Measurements from ENCODE around the gene MYDGF. TPM values are rescaled to one million over a fixed set of nuclear protein-coding genes. Genes with fewer than 3 reads are reported as not detected.

The MYDGF gene
- total RNA-seq, 2 donors from 2014 or later, result 43.2 to 53.7 TPM

DNA sequence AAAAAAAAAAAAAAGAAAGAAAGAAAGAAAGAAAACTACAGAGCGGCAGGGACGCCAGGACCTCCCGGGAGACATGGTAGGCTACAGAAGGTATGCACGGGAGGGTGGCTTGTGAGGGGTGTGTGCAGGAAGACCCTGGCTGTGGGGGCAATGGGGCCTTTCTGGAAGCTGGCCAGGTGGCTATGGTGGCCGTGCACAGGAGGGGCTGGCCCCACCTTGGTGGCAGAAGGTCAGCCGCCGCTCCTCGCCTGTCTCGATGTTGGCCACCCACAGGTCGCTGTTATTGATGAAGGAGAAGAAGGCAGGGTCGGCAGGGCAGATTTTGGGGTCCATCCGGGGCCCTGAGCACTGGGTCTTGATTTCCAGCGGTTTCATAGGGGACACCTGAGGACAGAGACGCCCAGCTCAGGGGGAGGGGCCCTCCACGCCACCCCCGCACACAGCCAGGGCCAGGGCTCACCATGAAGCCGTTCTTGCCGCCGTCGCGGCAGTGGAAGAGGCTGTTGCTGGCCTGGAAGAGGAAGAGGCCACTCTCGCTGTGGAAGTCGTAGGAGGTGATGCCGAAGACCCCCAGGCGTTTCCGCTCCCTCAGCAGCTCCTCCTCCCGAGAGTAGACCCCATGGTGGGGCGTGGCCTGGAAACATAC, 33.7 kb upstream of the MYDGF start:
- no peak for ATAC-seq
- no peak for DNase-seq
- intact Hi-C loops (cut with DNase I), result no loop called here

DNA sequence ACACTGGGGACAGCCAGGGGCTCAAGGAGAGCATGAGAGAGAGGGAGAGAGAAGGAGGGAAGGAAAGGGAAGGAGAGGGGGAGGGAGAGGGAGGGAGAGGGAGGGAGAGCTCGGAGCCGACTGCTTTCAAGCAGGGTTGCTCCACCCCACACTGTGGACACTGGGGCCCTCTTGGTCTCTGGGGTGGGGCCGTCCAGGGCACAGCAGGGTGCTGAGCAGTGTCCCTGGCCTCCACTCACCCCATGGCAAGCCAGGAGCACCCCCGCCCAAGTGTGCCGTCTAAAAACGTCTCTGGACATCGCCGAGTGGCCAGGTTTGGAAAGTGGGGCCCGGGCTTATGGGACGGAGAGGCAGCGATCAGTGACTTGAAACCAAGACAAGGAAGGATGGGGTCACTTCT, 32.6 kb upstream of the MYDGF start:
- intact Hi-C loops (cut with DNase I), result no loop called here
- no peak for DNase-seq
- no peak for ATAC-seq

DNA sequence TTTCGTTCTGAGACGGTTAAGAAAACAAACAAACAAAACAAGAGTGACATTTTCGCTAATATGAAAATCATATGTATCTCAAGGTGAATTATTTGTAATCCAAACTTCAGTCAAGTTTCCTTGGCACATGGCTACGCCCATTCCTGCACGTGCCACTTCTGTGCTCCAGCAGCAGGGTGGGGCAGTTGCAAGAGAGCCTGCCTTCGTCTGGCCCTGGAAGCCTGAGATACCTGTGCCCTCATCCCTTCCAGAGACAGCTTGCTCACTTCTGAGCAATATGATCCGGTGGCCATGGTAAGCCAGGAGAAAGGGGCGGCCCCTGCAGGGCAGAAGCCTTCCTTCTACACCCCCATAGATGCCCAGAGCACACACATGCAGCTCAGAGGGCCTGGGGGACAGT, 31.4 kb upstream of the MYDGF start:
- no peak for ATAC-seq
- DNase-seq, result no peak
- intact Hi-C loops (cut with DNase I), result no loop called here

DNA sequence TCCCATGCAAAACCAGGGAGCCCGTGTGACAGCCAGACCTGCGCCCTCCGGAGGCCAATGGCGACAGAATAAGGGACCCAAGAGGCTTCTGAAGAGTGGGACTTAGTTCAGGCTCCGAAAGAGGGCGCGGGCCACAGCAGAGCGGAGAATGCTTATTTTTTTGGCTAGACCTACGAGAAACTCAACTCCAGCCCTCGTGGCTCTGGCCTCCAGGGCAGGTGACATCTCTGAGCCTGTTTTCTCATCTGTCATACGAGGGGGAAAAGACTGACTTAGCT, 30.5 kb upstream of the MYDGF start:
- intact Hi-C loops (cut with DNase I), result no loop called here
- no peak for ATAC-seq
- no peak for DNase-seq

DNA sequence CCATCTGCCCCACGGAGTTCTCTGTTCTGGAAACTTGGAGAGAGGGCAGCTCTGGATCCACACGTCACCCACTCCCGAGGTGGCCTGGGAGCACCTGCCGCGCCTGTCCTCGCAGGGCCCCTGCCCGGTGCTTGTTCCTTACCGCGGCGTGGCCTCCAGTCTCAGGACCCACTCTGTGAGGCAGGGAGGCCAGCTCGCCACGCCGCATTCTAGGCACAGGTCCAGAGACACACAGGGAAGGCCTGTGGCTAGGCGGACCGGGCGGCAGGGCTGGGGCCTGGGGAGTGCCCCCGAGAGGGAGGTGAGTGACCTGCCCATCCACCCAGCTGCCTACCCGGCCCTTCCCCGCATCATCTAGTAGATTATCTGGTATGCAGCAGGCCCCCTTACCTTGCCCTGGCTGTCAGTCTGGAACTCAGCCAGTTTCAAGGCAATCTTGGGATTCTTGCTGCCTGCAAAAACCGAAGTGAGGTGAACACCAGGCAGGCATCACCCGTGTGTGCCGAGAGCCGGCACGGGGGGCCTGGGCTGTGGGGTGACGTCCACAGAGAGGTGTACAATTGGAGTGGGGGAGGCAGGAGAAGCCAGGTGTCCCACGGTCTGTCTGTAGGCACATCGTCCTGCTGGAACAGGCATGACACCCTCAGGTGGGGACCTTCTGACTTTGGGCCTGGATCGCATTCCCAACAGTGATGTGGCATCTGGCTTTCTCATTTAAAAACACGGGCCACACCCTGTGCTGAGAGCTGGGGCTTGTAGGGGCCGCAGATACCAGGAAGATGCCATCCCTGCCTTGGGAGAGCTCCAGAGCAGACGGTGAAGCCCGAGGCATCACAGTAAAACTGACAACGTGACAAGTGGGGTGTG, 29.9 kb upstream of the MYDGF start:
- ATAC-seq (no peak), DNase-seq (no peak)
- intact Hi-C loops (cut with DNase I), result no loop called here

DNA sequence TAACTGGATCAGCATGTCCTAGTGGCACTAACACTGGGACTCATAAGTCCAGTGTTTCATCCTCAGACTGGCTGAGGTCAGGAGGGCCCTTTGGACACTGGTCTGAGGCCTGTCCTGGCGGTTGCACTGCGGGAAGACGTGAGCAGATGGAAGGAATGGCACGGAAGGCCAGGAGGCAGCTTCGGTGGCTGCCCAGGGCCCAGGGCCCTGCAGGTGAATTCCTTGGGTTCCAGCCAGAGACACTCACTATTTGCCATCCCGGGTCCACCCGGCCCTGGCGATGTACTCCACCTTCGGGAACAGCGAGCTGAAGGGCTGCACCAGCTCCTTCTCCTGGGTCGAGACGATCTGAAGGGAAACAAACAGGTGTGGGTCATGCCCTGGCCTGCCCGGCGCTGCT, 27.2 kb upstream of the MYDGF start:
- ATAC-seq (no peak), DNase-seq (no peak)
- intact Hi-C loops (cut with DNase I), result no loop called here

DNA sequence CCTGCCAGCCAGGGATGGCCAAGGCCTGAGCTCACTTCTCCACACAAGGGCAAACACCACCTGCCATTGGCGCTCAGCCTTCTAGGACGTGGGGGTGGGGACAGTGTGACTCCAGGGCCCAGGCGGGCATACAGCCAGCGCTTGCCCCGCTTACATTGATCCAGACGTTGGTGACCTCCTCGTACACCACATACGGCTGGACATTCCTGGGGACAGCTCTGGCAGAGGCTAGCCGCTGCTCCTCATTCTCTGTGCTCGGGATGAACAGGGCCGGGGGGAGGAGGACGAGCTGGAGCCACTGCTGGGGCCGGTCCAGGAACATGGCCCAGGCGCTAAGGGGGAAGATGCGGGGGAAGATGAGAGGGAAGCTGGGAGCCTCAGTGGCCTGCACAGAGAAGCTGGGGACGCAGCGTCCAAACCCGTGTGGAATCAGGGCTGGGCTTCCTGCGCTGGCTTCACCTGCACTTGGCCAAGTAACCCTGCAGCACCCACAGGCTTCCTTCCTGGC, 25.1 kb upstream of the MYDGF start:
- intact Hi-C loops (cut with DNase I), result no loop called here
- ATAC-seq (peak in 1 of 2 donors; percentile 14), DNase-seq (no peak)

DNA sequence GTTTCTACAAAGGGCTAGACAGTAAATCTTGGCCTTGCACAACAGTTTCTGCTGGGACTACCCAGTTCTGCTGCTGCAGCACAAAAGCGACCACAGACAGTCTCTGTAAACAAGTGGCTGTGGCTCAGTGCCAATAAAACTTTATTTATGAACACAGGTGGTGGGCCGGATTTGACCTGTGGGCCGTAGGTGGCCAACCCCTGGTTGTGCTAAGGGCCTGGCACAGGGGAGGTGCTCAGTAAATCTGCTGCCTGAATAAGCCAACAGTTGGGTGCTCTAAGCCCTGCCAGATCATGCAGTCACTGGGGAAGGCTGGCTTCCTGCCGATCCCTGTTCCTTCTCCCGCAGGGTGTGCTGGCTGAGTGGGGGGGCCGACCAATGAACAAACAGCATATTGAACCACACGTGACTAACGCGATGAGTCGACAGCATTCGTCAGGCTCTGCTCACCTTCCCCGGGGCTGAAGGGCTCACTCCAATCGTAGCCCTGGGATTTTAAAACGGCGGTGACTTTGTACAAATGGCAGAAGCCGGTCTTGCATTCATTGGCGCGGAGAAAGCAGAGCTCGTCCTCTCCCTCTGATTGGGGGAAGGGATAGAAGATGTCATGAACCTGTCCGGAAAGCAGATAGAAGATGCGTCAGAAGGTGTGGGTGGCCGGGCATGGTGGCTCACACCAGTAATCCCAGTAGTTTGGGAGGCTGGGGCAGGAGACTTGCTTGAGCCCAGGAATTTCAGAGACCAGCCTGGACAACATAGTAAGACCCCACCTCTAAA, 24.3 kb upstream of the MYDGF start:
- no peak for DNase-seq
- intact Hi-C loops (cut with DNase I), result no loop called here
- peak in 1 of 2 donors; percentile 28 for ATAC-seq

DNA sequence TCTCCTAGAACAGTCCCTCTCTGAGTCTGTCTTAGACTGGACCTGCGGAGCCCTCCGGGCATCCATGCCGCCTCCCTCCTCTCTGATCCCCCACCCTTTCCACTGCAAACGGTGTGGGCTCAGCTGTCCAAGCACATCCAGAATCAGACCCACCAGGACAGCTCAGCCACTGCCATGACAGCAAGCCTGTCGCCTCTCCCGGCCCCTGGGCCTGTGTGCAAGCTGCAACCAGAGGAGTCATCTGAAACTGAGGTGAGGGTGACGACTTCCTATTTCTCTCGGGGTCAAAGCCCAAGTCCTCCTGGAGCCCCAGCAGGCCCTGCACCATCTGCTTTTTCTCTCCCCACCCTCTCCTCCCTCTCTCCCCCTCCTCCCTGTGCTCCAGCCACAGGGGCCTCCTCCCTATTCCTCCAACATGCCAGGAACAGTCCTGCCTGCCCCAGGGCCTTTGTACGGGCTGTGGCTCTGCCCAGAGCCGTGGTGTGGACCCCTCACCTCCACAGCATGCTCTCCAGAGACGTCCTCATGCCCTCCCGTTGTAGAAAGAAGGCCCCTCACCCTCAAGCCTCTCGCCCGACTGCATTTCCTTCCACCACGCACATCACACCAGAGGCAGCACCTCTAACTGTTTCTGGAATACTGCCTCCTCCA, 23.5 kb upstream of the MYDGF start:
- intact Hi-C loops (cut with DNase I), result no loop called here
- ATAC-seq, result no peak

DNA sequence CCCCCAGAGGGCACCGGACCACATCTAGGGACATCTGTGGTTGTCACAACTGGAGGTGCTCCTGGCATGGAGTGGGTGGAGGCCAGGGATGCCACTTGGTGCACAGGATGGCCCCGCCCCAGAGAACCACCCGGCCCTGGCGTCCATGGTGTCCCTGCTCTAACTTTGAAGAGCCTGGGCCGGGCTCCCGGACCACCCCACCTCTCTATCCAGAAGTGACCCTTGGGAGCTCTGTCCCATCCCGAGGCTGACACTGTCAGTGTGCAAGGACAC, 22.9 kb upstream of the MYDGF start:
- DNase-seq (no peak), ATAC-seq (no peak)
- intact Hi-C loops (cut with DNase I), result no loop called here

More for the DNA sequence above, 23.5 kb upstream of the MYDGF start:
- DNase-seq, result no peak

DNA sequence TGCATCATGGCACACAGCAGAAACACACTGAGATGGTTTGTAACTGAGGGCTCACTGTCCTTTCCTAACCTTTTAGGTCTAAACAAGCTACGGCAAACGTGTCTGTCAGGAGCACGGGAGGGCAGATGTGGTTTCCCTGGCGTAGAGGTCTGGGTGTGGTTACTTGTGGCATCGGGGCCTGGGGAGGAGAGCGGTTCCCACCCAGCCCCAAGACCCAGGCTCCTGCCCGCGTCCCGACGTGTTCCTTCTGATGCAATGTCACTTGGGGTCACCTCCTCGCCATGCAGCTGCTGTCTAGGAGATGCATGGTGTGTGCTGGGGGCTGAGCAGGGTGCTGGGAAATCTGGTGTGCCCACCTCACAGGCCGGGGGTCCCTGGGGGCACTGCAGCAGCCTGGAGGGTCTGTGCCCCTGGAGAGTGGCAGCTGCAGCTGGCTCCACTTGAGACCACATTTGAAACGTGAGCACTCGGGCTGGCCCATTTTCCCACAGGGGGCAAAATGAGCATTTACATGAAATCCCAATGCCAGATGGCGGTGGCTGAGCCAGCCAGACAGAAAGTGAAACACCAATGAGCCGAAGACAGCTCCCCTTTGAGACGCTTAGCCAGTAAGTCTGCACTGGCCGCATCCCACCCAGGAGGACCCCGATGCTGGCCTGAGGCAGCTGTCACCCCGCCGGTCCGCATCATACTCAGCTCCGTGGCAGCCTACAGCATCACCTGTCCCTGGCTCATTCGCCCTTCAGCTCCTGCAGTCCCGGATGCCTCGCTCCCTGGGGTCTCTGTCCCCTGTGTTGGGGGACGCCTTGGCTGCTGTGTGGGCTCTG, 22.3 kb upstream of the MYDGF start:
- intact Hi-C loops (cut with DNase I), result no loop called here
- ATAC-seq (no peak), DNase-seq (no peak)

DNA sequence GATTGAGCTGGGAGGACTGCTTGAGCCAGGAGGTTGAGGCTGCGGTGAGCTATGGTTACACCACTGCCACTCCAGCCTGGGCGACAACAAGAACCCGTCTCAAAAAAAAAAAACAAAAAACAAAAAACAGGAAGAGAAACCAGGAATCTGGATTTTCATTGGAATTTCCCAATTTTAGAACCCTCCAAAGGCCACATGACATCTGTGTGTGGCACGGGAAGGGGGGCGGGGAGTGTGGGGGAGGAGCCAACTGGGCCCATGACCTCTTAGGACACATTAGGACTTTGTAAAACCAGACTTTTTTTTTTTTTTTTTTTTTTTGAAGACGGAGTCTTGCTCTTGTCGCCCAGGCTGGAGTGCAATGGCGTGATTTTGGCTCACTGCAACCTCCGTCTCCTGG, 21.2 kb upstream of the MYDGF start:
- ATAC-seq (no peak), DNase-seq (no peak)
- intact Hi-C loops (cut with DNase I), result no loop called here

DNA sequence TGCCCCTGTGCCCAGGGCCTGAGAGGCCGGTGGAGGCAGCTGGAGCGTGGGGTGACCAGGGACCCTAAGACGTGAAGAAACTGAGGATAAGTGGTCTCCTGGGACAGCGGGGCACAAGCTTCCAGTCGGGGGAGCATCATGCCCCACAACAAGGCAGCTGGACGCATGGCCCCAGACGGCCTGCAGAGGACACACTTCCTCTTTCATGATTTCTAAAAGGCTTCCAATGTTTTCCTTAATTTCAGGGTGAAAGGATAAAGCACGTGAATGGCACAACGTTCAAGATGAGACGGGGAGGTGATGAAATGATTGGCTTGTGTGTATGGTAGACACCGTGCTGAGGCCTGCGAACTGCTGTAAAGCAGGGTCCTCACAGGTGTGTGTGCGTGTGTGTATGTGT, 20.2 kb upstream of the MYDGF start:
- intact Hi-C loops (cut with DNase I), result no loop called here
- DNase-seq, result no peak

DNA sequence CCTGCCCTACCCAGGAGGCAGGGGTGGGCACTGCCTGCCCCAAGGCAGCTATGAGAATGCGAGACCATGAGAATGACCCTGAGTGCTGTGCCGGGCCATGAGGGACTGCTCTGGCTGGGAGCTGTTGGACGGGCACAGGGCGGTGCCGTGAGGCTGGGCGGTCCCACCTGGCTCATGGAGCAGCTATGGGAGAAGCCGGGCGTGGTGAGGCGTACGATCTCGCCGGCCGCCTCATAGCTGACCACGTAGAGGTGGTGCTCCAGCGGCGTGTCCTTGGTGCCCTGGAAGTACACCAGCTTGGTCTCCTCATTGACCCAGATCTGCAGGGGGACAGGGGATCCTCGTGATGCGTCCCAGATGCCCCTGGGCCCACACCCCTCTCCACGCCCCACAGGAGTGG, 19.3 kb upstream of the MYDGF start:
- no peak for DNase-seq
- no peak for ATAC-seq
- intact Hi-C loops (cut with DNase I), result no loop called here

More for the DNA sequence above, 20.2 kb upstream of the MYDGF start:
- ATAC-seq, result no peak

DNA sequence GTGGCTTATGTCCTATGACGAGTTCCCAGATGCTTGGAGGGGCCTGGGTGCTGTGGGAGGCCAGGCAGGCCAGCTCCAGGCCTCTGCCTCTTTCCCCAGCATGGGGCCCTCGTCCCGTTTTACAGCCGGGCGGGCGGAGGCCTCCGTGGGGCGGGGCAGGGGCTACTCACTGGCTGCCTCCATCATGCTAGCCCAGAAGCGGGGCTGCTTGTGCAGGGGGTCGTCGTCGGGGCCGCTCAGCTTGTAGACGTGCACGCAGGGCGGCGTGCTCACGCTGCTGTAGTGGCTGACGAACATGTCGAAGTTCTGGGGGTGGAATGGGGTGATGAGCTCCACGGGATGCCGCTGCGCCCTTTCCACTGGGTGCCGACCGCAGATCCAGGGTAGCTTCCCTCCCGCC, 18.4 kb upstream of the MYDGF start:
- intact Hi-C loops (cut with DNase I), result no loop called here
- DNase-seq (no peak), ATAC-seq (no peak)

DNA sequence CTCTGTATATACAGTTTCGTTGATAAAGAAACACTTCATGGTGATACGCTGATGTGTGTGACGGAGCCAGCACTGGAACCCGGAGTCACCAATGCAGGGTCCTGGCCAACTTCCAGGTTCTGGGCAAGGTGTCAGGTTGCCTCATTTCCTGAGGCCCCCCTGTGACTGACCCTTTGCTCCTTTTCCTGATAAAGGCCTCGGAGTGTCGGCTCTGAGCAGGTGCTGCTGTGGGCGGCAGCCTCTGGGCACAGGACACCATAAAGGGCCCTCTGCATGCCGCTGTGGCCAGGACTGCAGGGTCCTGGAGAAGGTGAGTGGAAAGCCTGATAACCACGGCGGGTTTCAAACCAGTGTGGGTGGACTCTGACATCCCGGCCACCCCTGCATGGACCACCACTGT, 17.3 kb upstream of the MYDGF start:
- peak in 1 of 2 donors; percentile 15 for ATAC-seq
- no peak for DNase-seq
- intact Hi-C loops (cut with DNase I), result no loop called here

DNA sequence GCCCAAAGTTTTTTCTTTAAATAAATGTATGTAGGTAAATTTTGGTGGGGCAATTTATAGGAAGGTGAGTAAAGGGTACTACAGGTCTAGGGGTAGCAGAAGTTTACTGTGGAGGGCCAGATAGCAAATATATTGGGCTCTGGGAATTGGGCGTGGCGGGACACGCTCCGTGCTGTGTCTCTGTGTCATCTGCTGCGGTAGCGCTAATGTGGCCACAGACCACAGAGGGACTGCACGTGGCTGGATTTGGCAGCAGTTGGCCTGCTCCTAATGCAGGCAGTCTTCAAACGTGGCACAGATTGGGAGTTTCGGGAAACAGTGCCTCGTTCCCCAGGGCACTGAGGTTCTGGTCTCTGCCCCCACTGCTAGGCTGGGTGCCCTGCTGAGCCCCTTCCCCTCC, 16.6 kb upstream of the MYDGF start:
- ATAC-seq (no peak), DNase-seq (no peak)
- intact Hi-C loops (cut with DNase I), result no loop called here

DNA sequence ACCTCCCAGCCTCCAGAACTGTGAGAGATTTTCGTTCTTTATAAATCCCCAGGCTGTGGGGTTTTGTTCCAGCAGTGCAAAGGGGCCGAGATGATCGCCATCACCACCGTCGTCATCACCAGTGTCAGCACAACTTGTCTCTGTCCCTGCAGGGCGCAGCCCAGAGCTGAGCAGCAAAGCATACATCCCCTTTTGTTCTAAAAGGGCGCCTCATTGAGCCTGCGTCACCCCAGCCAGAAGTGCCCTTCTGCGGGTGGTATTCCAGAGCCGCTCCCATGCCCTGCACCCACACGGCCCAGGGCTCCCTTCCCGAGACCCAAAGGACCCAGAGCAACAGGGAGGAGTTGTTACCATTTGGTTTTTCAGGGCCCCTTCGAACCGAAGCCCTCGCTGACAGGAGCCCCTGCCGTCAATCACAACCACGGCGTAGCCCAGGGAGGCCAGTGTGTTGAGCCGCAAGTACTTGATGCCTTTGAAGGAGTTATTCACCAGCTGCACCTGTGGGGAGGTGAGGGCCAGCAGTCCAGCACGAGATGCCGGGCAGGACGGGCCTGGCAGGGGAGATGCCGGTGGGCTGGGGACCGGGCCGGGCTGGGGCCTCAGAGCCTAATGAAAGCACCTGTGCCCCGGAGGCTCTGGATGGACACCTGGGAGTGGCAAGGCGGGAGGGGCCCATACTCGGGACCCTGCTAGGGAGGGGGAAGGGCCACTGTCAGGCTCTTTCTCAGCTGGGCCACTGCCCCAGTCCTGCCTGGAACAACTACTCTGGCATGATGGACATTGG, 14.4 kb upstream of the MYDGF start:
- intact Hi-C loops (cut with DNase I), result no loop called here
- DNase-seq, result no peak
- no peak for ATAC-seq
